WERI-Rb-1 (cell line): Measurements from ENCODE around the gene PRKAR2B.

Source experiments
- DNase-seq: peaks from one replicate; pipeline ENCODE4 v3.0.0-alpha.2; 2020
- H3K27ac ChIP-seq: fragments of 250-450 bp; sonication (Bioruptor Pico); 2 replicates; pipeline ENCODE4 v1.5.1; 2020; ENCODE audit warnings: mild to moderate bottlenecking, moderate library complexity
- H3K27me3 ChIP-seq: fragments of 250-450 bp; sonication (Bioruptor Pico); 2 replicates; pipeline ENCODE4 v1.5.1; 2021; ENCODE audit warnings: mild to moderate bottlenecking, low read depth, moderate library complexity; ENCODE audit not compliant: insufficient read depth, severe bottlenecking
- H3K36me3 ChIP-seq: fragments of 250-450 bp; sonication (Bioruptor Pico); 2 replicates; pipeline ENCODE4 v1.5.1; 2020; ENCODE audit warnings: mild to moderate bottlenecking, moderate library complexity
- H3K4me3 ChIP-seq: 2 replicates; pipeline ENCODE4 v1.5.1; 2011; ENCODE audit warnings: low read depth, mild to moderate bottlenecking, control low read depth, low read length
- H3K9me3 ChIP-seq: fragments of 250-450 bp; sonication (Bioruptor Pico); 2 replicates; pipeline ENCODE4 v1.5.1; 2021; ENCODE audit warnings: mild to moderate bottlenecking, moderate library complexity; ENCODE audit not compliant: severe bottlenecking
- CTCF ChIP-seq: IDR thresholded peaks from 2 replicates; pipeline ENCODE4 v1.5.1; 2011; ENCODE audit warnings: low read depth, mild to moderate bottlenecking, control low read depth, inconsistent platforms, low read length

The PRKAR2B gene

DNA sequence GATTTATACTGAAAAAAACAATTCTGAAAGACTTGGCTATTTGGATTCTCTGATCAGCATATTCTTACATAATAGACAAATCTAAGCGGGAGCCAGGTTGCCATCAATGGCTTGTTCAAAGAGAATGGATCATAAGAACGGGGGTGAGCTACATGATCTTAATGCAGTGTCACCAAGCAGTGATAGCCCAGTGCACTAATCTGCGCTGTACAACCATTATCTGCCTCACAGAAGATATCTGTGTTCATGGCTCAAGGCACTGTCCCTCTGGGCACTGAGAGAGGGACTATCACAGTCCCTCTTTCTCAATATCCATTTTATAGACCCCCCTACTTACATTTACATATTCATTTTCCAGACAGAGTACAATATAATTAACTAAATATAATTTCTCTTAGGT lies 22.9 kb upstream of the PRKAR2B start:
- Histone ChIP-seq H3K27ac (no peak overlapping the region), H3K4me3 (no peak overlapping the region), H3K9me3 (no peaks in the 10 kb centered on the region), H3K27me3 (no peaks in the 10 kb centered on the region), H3K36me3 (no peaks in the 10 kb centered on the region)
- TF ChIP-seq CTCF, result no peak
- DNase-seq, result no peak

GRCh38 chr7:107023522-107024151 lies 20.9 kb upstream of the PRKAR2B start:
- Histone ChIP-seq H3K36me3 (no peaks in the 10 kb centered on the region), H3K4me3 (no peak overlapping the region), H3K9me3 (no peaks in the 10 kb centered on the region), H3K27ac (no peak overlapping the region), H3K27me3 (no peaks in the 10 kb centered on the region)
- DNase-seq, result no peak
- TF ChIP-seq CTCF, result no peak

- Histone ChIP-seq H3K27me3 (no peaks in the 10 kb centered on the region), H3K27ac (no peak overlapping the region), H3K9me3 (no peaks in the 10 kb centered on the region), H3K36me3 (no peaks in the 10 kb centered on the region), H3K4me3 (no peak overlapping the region)
- DNase-seq, result no peak
- TF ChIP-seq CTCF, result no peak
Observed at GRCh38 chr7:107024906-107025305, 19.6 kb upstream of the PRKAR2B start.

DNA sequence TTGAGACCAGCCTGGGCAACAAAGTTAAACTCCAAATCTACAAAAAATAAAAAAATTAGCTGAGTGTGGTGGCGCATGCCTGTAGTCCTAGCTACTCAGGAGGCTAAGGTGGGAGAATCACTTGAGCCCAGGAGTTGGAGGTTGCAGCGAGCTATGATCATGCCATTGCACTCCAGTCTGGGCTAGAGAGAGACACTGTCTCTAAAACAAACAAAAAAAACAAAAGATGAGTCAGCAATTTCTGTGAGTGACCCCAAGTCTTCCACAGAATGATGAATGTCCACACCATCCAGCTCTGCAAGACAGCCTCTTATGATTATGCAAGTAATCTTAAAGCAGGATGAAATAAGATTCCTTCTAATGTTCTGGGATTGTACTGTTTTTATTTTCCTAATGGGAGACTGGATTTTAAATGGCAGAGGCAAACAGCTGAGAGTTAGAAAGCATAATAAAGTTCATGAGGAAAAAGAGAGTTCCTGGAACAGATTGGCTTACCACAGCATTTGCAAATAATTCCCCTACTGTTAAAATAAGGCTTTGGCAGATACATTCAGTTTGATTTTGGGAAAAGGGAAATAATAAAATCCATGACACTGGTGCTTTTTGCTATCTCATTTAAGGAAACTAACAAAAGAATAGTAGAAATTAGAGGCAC lies 18.9 kb upstream of the PRKAR2B start:
- no peak overlapping the region for H3K4me3 ChIP-seq
- DNase-seq, result no peak
- H3K36me3 ChIP-seq, result no peaks in the 10 kb centered on the region
- H3K9me3 ChIP-seq, result no peaks in the 10 kb centered on the region
- no peak for TF ChIP-seq CTCF
- H3K27me3 ChIP-seq, result no peaks in the 10 kb centered on the region
- H3K27ac ChIP-seq, result no peak overlapping the region

GRCh38 chr7:107026166-107026565 lies 18.3 kb upstream of the PRKAR2B start:
- Histone ChIP-seq H3K9me3 (no peaks in the 10 kb centered on the region), H3K27ac (no peak overlapping the region), H3K4me3 (no peak overlapping the region), H3K36me3 (no peaks in the 10 kb centered on the region), H3K27me3 (no peaks in the 10 kb centered on the region)
- no peak for DNase-seq
- TF ChIP-seq CTCF, result no peak

DNA sequence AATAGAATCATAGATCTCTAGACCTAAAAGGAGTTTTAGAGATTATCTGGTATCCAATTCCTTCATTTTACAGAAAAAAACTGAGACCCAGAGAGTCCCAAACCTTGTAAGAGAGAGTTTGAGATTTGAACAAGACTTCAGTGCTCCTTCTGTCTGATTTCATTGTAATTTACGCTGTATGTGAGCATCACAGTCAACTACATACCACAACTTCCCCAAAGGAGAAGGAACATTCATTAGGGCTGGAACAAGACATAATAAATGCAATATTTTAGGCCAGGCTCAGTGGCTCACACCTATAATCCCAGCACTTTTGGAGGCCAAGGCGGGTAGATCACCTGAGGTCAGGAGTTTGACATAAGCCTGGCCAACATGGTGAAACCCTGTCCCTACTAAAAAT lies 17.3 kb upstream of the PRKAR2B start:
- Histone ChIP-seq H3K9me3 (no peaks in the 10 kb centered on the region), H3K36me3 (no peaks in the 10 kb centered on the region), H3K27me3 (no peaks in the 10 kb centered on the region), H3K27ac (no peak overlapping the region), H3K4me3 (no peak overlapping the region)
- DNase-seq, result no peak
- TF ChIP-seq CTCF, result no peak
